ENCODE measurements around the gene PRKAA1.
"Not testable (repeated sequence)": the region's sequence is repeated elsewhere in the genome, so short reads cannot be mapped to it uniquely, and the experiment has no call there.

Gene PRKAA1

GRCh38 chr5:40779561-40779960, 18.6 kb downstream of the PRKAA1 start:
- DNase-seq, result no peak

- DNase-seq, result no peak
These were observed 20.0 kb downstream of the PRKAA1 start for GRCh38 chr5:40778133-40778532.

- no peak for DNase-seq
These were observed 21.6 kb downstream of the PRKAA1 start for GRCh38 chr5:40776658-40776977.

- no peak for DNase-seq
These were observed 22.1 kb downstream of the PRKAA1 start for GRCh38 chr5:40775846-40776657.

GRCh38 chr5:40775085-40775845, 22.9 kb downstream of the PRKAA1 start:
- DNase-seq, result no peak

GRCh38 chr5:40774623-40775022, 23.6 kb downstream of the PRKAA1 start:
- no peak for DNase-seq

GRCh38 chr5:40770764-40771163, 27.4 kb downstream of the PRKAA1 start:
- no peak for DNase-seq

- no peak for DNase-seq
These were observed 35.5 kb downstream of the PRKAA1 start for GRCh38 chr5:40762705-40763104.

- no peak for DNase-seq
These were observed 40.8 kb downstream of the PRKAA1 start for GRCh38 chr5:40757400-40757799.

GRCh38 chr5:40755407-40756365, 42.5 kb downstream of the PRKAA1 start, which contains the start of gene TTC33:
TTC33 (minus strand) TSS chr5:40755961; CDS start chr5:40747018, 8,943 bp downstream.
- DNase-seq, result peak; percentile 72

- peak; percentile 39 for DNase-seq
These were observed 43.1 kb downstream of the PRKAA1 start for GRCh38 chr5:40755093-40755406.

- no peak for DNase-seq
These were observed 43.6 kb downstream of the PRKAA1 start for GRCh38 chr5:40754381-40755092.

- DNase-seq, result no peak
These were observed 51.5 kb downstream of the PRKAA1 start for GRCh38 chr5:40746703-40747102.

- no peak for DNase-seq
These were observed 54.4 kb downstream of the PRKAA1 start for GRCh38 chr5:40743771-40744170.

- DNase-seq, result no peak
These were observed 59.7 kb downstream of the PRKAA1 start for GRCh38 chr5:40738502-40738901.

GRCh38 chr5:40736103-40736875, 61.9 kb downstream of the PRKAA1 start:
- no peak for DNase-seq

GRCh38 chr5:40735609-40736008, 62.6 kb downstream of the PRKAA1 start:
- DNase-seq, result no peak

GRCh38 chr5:40734986-40735385, 63.2 kb downstream of the PRKAA1 start:
- no peak for DNase-seq

GRCh38 chr5:40733879-40734563, 64.2 kb downstream of the PRKAA1 start:
- DNase-seq, result no peak

- no peak for DNase-seq
These were observed 64.7 kb downstream of the PRKAA1 start for GRCh38 chr5:40733434-40733833.

GRCh38 chr5:40722497-40722911, 75.7 kb downstream of the PRKAA1 start:
- not testable (repeated sequence) for DNase-seq

Measured in SIG-M5 (cell line).